ENCODE results near the gene KY. TPM values are rescaled to one million over a fixed set of nuclear protein-coding genes. Genes with fewer than 3 reads are reported as not detected.

Gene KY
- under 0.01 and 0.51 TPM in 2 replicates for total RNA-seq
- 0.12 and 0.35 TPM in 2 replicates for polyA plus RNA-seq
- polyA plus RNA-seq (2012): 0.21 and 0.36 TPM in 2 replicates
- 0.48 and 1.2 TPM in 2 replicates for polyA minus RNA-seq (ENCODE audit: low replicate concordance)

DNA sequence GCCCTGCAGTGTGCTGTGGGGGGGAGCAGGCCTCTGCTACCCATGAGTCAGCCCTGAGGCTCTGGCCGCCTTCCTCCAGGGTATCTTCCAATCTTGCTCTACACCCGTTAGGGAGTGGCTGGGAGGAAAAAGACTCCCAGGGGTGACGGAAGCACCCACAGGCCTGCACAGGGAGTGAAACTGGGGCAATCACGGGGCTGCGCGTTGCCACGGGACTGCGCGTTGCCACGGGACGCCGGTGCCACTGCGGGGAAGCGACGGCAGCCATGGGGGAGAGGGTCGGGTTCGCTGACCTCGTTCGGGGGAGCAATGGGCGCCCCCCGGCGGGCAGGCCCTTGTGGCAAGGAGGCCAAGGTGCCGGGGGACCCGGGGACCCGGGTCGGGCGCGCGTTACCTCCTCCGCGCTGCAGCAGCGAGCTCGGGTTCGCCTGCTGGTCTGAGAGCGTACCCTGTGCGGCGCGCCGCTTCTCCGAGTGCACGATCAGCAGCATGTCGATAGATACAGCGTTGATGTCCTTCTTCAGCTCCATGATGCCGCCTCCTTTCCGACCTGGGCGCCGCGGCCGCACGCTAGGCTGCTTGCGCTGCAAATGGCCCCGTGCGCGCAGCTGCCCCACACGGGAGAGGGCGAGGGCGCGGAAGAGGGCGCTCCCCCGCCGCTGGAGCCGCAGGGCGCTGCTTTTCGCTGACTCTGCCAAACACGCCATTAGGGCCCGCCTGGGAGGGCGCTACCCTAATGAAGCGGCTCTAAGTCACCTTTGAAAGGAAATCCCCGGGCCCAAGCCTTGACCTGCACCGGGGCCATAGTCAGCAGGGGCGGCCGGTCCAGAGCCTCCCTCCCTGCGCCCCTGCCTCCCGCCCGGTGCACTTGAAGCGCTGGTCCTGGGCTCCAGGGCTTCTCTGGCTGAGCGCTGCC, at the start of gene KY:
KY (minus strand) TSS at position 592 of the 916 bp plus-strand sequence; CDS start at position 530, 62 bp downstream.
- TF ChIP-seq EZH2 (IDR thresholded peaks at IDR 0.05; ENCODE audit: low read length, missing control alignments): no peak
- TF ChIP-seq CTCF (conservative IDR thresholded peaks at IDR 0.05 in 1 of 2, IDR thresholded peaks at IDR 0.05 in 1 of 2; ENCODE audit: low read depth in 1 of 2, low read length in 2 of 2): peak in 1 of 2 donors; percentile 11
- DNase-seq (ENCODE audit: low read depth in 2 of 2): peak; percentile 28 to 60
- Histone ChIP-seq H2AFZ (ENCODE audit: low read length) (peak within 1 kb of the TSS; percentile 68), H3K9ac (ENCODE audit: insufficient read depth, low read length) (no peak within 1 kb of the TSS), H3K4me2 (ENCODE audit: extremely low read depth, insufficient read depth, low read length) (peak within 1 kb of the TSS; percentile 77), H3K27me3 (ENCODE audit: control insufficient read depth, insufficient read depth, low read length) (no peaks in the 10 kb centered on the region), H3K4me1 (ENCODE audit: control insufficient read depth, extremely low read depth, insufficient read depth, low read length) (no peaks in the 10 kb centered on the region), H3K36me3 (ENCODE audit: control insufficient read depth, insufficient read depth, low read length) (no peaks in the 10 kb centered on the region), H3K4me3 (replicated peaks in 1 of 4; ENCODE audit: control extremely low read depth in 1 of 4, insufficient read depth in 1 of 4, low read depth in 3 of 4, low read length in 4 of 4) (peak within 1 kb of the TSS; percentile 34 to 53 (median 36)), H3K9me3 (ENCODE audit: control insufficient read depth, insufficient read depth, low read depth, low read length) (no peaks in the 10 kb centered on the region), H3K27ac (ENCODE audit: insufficient read depth, low read length) (no peak within 1 kb of the TSS), H4K20me1 (ENCODE audit: control insufficient read depth, extremely low read depth, insufficient read depth, low read length) (no peaks in the 10 kb centered on the region), H3K79me2 (ENCODE audit: control insufficient read depth, insufficient read depth, low read length) (no peaks in the 10 kb centered on the region)

- no peak for DNase-seq (ENCODE audit: low read depth in 2 of 2)
- H2AFZ ChIP-seq (ENCODE audit: low read length): no peak overlapping the region
- H4K20me1 ChIP-seq (ENCODE audit: control insufficient read depth, extremely low read depth, insufficient read depth, low read length): no peaks in the 10 kb centered on the region
- H3K9me3 ChIP-seq (ENCODE audit: control insufficient read depth, insufficient read depth, low read depth, low read length): no peaks in the 10 kb centered on the region
- H3K4me1 ChIP-seq (ENCODE audit: control insufficient read depth, extremely low read depth, insufficient read depth, low read length): no peaks in the 10 kb centered on the region
- no peak overlapping the region for H3K9ac ChIP-seq (ENCODE audit: insufficient read depth, low read length)
- H3K4me3 ChIP-seq (replicated peaks in 1 of 4; ENCODE audit: control extremely low read depth in 1 of 4, insufficient read depth in 1 of 4, low read depth in 3 of 4, low read length in 4 of 4): no peak overlapping the region
- TF ChIP-seq CTCF (conservative IDR thresholded peaks at IDR 0.05 in 1 of 2, IDR thresholded peaks at IDR 0.05 in 1 of 2; ENCODE audit: low read depth in 1 of 2, low read length in 2 of 2): no peak
- no peak for TF ChIP-seq EZH2 (IDR thresholded peaks at IDR 0.05; ENCODE audit: low read length, missing control alignments)
- no peak overlapping the region for H3K4me2 ChIP-seq (ENCODE audit: extremely low read depth, insufficient read depth, low read length)
- H3K27me3 ChIP-seq (ENCODE audit: control insufficient read depth, insufficient read depth, low read length): no peaks in the 10 kb centered on the region
- H3K27ac ChIP-seq (ENCODE audit: insufficient read depth, low read length): no peak overlapping the region
- H3K36me3 ChIP-seq (ENCODE audit: control insufficient read depth, insufficient read depth, low read length): no peaks in the 10 kb centered on the region
- H3K79me2 ChIP-seq (ENCODE audit: control insufficient read depth, insufficient read depth, low read length): no peaks in the 10 kb centered on the region
Measured at GRCh38 chr3:134699721-134700120, 48.9 kb upstream of the KY start.

DNA sequence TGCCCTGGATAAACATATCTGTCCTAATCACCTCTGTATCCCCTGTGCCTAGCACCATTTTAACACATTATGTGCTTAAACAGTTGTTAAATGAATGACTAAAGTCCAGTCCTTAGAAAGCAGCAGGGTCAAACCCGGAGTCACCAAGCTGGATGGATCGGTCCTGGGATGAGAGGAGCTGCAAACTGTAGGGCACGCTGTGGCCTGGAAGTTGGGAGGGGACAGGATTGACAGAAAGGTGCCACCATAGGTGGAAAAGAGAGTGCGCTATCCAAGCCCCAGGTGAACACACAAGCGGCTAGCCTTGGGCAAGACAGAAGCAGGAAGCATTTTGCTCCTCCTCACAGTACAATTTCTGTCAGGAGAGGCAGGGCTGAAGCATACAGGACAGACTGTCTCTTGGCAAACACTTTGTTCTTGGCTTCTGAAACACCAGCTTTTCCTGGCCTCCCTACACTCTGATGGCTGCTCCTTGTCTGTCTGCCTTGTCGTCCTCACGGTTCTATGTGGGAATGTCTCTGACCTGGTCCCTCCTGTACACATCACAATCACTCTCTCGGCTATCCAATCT, 48.4 kb upstream of the KY start:
- Histone ChIP-seq H3K9ac (ENCODE audit: insufficient read depth, low read length) (no peak overlapping the region), H2AFZ (ENCODE audit: low read length) (no peak overlapping the region), H4K20me1 (ENCODE audit: control insufficient read depth, extremely low read depth, insufficient read depth, low read length) (no peaks in the 10 kb centered on the region), H3K27ac (ENCODE audit: insufficient read depth, low read length) (no peak overlapping the region), H3K4me1 (ENCODE audit: control insufficient read depth, extremely low read depth, insufficient read depth, low read length) (no peaks in the 10 kb centered on the region), H3K4me2 (ENCODE audit: extremely low read depth, insufficient read depth, low read length) (no peak overlapping the region), H3K36me3 (ENCODE audit: control insufficient read depth, insufficient read depth, low read length) (no peaks in the 10 kb centered on the region), H3K4me3 (replicated peaks in 1 of 4; ENCODE audit: control extremely low read depth in 1 of 4, insufficient read depth in 1 of 4, low read depth in 3 of 4, low read length in 4 of 4) (no peak overlapping the region), H3K27me3 (ENCODE audit: control insufficient read depth, insufficient read depth, low read length) (no peaks in the 10 kb centered on the region), H3K79me2 (ENCODE audit: control insufficient read depth, insufficient read depth, low read length) (no peaks in the 10 kb centered on the region), H3K9me3 (ENCODE audit: control insufficient read depth, insufficient read depth, low read depth, low read length) (no peaks in the 10 kb centered on the region)
- no peak for DNase-seq (ENCODE audit: low read depth in 2 of 2)
- TF ChIP-seq CTCF (conservative IDR thresholded peaks at IDR 0.05 in 1 of 2, IDR thresholded peaks at IDR 0.05 in 1 of 2; ENCODE audit: low read depth in 1 of 2, low read length in 2 of 2): no peak
- no peak for TF ChIP-seq EZH2 (IDR thresholded peaks at IDR 0.05; ENCODE audit: low read length, missing control alignments)

Data from fibroblast of lung (primary cell).